Measurements from ENCODE around the gene ITPRID2. TPM values are rescaled to one million over a fixed set of nuclear protein-coding genes. Genes with fewer than 3 reads are reported as not detected.
"Not testable (repeated sequence)": the region's sequence is repeated elsewhere in the genome, so short reads cannot be mapped to it uniquely, and the experiment has no call there.

The ITPRID2 gene
- total RNA-seq, 1 experiment from 2014 or later = 83.0 TPM

GRCh38 chr2:181915102-181915501 lies 23.6 kb downstream of the ITPRID2 start:
- DNase-seq (ENCODE audit: low read depth) = no peak

- DNase-seq (ENCODE audit: low read depth) = peak; percentile 57
Measured at GRCh38 chr2:181916726-181917718, 25.5 kb downstream of the ITPRID2 start.

- no peak for DNase-seq (ENCODE audit: low read depth)
Measured at GRCh38 chr2:181918188-181918587, 26.7 kb downstream of the ITPRID2 start.

DNA sequence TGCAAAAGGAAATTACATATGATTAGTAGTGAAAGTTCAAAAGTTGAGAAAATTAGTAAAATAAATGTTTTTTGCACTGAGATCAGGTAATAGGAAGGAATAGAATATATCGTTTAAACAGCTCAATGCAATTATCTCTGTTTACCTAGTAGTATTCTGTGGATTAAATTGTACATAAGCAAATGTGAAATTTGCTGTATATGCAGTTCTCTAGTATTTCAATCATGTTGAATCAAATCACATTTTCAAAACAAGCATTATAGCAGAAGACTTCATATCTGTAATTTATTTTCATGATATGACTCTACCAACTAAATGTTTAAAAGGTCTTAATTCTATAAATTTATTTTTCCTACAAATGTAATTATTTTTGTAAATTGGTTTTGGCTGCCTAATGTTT lies 31.6 kb downstream of the ITPRID2 start:
- no peak for DNase-seq (ENCODE audit: low read depth)

GRCh38 chr2:181924336-181924735 lies 32.8 kb downstream of the ITPRID2 start:
- no peak for DNase-seq (ENCODE audit: low read depth)

DNA sequence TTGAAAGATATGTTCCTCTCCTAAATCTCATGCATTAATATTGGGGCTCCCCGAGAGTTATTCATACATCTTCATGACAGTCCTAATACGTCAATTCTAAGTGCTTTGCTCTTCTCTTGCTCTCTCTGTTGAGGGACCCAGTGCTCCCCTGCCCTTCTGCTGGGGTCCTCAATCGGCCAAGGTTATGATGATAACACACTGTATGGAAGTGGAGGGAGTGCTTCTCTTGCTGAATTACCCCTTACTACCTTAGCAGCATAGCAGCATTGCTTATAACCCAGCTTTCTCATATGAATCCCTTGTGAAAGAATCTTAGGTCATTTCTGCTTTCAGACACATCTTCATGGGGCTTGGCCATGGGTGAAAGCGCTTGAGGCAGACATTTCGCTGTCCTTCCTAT lies 43.2 kb downstream of the ITPRID2 start:
- DNase-seq (ENCODE audit: low read depth) = no peak

DNA sequence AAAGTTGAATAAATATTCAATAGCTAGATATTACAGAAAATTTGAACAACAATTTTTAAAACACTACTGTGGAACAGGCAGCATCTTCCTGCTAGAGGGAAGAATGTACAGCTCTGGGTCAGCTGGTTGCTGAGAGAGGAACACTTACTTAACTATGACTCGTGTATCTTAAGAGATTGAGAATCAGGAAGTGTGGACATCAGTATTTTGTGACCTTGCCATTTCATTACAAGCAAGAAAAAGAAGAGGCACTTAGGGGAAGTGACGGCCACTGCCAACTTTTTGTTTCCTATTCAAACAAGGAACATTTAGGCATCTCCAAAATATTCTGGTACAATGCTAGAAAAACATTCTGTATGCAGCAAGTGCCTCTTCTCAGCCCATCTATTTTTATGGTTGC lies 45.9 kb downstream of the ITPRID2 start:
- DNase-seq (ENCODE audit: low read depth) = peak; percentile 47

GRCh38 chr2:181943411-181944124 lies 52.0 kb downstream of the ITPRID2 start:
- DNase-seq (ENCODE audit: low read depth) = no peak

GRCh38 chr2:181944164-181944913 lies 52.8 kb downstream of the ITPRID2 start:
- DNase-seq (ENCODE audit: low read depth) = no peak

GRCh38 chr2:181944914-181945291 lies 53.4 kb downstream of the ITPRID2 start:
- no peak for DNase-seq (ENCODE audit: low read depth)

GRCh38 chr2:181946444-181947127 lies 55.1 kb downstream of the ITPRID2 start:
- no peak for DNase-seq (ENCODE audit: low read depth)

DNA sequence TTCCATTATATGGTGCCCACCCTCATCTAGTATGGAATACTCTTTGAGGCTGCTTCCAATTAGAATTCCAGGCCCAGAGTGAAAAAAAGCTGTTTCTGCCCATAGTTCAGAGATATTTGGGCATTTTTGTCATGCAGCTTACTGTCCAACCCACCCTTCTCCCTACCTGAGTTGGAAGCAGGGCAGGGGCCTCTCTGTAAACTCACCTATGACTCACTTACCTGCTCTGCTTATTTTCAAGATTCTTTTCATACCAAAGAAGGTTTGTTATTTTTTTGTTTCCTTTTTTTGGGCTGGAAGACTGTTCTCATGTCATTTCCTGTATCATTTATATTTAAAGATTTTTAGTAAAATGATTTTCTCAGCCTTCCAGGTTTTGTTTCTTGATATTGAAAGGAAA lies 55.7 kb downstream of the ITPRID2 start:
- no peak for DNase-seq (ENCODE audit: low read depth)

- peak; percentile 36 for DNase-seq (ENCODE audit: low read depth)
Measured at GRCh38 chr2:181948227-181948626, 56.7 kb downstream of the ITPRID2 start.

DNA sequence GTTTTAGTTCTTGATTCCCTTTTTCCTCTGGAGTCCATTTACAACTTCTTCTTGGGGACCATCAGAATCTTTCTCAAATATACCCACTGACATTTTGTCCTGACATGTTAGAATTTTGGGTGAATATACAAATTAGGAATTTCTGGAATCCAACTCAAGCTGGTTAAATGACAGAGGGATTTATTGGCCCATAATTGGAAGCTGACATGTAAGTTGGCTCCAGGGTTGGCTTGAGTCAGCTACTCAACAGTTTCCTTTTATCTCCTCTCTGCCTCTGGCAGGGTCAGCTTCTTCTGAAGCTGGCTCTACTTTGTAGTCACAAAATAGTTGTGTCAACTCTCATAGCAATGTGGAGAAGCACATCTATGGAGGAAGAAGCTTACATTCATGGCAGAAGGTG lies 57.5 kb downstream of the ITPRID2 start:
- no peak for DNase-seq (ENCODE audit: low read depth)

- no peak for DNase-seq (ENCODE audit: low read depth)
Measured at GRCh38 chr2:181952404-181953226, 61.1 kb downstream of the ITPRID2 start.

DNA sequence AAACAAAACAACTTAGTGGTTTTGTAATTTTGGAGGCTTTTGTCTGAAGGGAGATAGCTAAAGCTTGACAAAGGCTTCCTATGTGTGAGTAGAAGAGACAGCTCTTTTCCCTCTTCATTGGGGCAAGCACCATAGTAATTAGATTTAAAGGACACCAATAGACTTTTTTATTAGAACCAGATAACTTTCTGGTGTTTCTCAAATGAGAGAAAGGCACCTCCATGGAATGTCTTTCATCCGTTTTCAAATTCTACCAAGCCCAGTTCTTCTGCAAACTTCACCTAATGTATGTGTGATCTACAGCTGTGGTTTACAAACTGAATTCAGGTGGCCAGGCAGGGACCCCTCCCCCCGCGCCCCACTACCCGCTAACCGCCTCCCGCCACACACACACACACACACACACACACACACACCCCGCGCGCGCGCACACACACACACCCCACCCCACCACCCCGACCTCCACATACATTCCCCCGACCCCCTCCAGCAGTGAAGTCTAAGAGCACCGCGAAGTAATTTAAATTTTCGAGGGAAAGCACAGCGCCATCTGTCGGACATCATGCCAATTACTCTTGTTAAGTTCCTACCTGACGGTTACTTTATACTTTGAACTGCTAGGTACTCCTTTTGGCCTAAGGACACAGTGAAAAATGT lies 62.5 kb downstream of the ITPRID2 start:
- DNase-seq (ENCODE audit: low read depth) = peak; percentile 58

- DNase-seq (ENCODE audit: low read depth) = no peak
Measured at GRCh38 chr2:181954538-181954883, 63.0 kb downstream of the ITPRID2 start.

GRCh38 chr2:181955010-181955409 lies 63.5 kb downstream of the ITPRID2 start:
- peak; percentile 76 for DNase-seq (ENCODE audit: low read depth)

DNA sequence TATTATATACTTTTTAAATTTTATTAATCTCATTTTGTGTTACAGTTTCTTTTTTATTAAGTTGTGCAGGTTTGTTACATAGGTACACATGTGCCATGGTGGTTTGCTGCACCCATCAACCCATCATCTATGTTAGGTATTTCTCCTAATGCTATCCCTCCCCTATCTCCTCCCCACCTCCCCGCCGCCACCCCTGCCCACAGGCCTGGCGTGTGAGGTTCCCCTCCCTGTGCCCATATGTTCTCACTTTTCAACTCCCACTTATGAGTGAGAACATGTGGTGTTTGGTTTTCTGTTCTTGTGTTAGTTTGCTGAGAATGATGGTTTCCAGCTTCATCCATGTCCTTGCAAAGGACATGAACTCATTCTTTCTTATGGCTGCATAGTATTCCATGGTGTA lies 64.3 kb downstream of the ITPRID2 start:
- not testable (repeated sequence) for DNase-seq (ENCODE audit: low read depth)

DNA sequence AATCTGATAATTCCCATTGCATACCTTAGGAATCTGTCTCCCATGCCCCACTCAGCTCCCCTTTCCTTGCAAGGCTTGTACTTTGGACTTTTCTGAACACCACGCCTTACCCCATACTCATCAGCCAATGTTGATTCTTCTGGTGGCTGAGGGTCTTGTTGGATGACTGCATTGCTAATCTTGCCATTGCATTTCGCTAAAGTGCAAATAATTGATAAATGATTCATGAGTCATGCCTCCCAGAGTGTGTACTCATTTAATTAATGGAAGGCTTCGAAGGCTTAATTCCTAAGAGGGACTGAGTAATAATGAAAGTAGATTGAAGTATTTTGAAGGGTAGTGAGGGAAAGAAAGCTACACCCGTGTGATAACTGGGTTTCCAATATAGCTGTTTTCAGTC lies 66.1 kb downstream of the ITPRID2 start:
- DNase-seq (ENCODE audit: low read depth) = no peak

All from LHCN-M2 (cell line).